ENCODE data around the gene GSK3B.

Gene GSK3B

DNA sequence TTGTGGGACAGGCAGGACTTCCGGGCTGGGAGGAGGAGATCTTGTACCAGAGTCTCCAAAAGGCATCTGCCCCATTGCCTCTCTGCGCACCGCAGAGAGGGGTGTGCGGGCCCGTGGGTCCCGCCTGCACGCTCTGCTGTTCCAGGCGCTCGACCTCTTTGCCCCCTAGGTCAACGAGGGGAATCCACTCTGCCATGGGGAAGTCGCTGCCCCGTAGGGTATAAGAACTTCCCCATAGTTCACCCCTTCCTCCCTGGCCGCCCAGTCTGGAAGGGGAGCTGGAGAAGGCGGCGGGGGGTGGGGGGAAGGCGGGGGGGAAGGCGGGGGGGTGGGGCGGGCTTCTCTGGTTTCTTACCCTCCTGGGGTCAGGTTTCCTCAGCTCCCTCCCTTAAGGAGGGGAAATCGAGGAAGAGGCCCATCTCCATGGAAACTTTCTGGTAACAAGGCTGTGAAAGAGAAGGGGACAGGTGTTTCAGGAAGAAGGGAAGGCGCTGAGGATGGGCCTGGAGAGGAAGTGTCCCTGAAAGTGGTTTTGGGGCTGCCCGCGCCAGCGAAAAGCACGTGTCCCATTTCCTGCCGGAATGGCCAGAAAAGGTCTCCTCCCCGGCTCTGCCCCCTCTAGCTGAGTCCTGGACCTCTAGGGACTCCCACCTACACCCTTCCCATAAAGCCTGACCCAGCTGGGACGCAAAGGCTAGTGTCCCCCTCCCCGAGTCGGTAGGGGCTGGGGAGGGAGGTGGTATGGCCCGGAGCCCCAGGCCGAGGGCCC is 284.8 kb downstream of the GSK3B start:
- DNase-seq: no peak

DNA sequence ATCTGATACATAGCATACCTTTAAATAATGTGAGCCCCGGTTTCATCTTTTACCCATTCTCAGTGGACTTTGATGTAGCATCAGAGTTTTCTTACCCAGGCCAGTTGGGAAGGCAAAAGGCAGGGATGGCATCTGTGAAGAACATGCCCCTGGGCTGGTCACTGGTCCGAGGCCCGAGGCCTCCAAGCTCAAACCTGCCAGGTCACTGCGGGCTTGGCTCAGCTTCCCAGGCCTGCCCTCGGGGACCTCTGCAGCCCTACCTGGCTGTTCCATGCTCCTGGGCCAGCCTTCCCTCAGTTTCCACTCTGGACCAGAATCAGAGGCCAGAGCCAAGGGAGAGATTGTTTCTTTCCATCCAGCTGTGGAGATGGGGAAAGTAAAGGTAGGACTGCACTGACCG is 285.4 kb downstream of the GSK3B start:
- DNase-seq: no peak

DNA sequence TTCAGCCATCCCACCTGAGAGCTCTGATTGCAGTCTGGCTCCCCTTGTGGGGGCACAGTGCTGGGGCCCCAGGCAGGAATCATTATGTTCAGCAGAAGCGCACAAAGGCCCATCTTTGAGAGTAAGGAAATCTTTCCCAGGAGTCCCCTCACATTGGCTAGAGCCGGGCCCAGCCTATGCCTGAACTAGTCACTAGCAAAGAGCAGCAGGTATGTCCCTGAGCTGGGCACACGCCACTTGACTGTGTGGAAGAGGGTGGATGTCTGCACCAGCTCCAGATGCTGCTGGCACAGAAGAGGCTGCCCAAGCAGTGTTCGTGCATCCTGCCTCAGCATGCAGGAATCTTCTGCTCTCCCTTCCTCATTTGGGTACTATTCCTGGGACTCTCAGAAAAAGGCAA is 286.0 kb downstream of the GSK3B start:
- DNase-seq: no peak

DNA sequence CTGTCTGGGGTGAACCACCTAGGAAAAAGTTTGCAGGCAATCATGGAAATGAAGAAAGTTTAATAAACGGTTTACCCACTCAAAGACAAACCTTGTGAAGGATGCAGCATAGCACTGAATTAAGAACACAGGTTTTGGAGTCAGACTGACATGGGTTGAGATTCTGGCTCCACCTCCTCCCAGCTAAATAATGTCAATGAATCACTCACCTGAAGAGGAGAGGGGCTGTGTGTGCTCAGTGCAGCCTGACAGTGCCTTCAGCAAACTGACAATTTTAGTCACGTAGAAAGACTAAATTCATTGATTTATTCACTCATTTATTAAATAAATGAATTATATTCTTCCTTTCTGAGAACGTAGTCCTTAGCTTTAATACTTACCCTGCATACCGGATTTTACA is 293.4 kb downstream of the GSK3B start:
- DNase-seq: no peak

DNA sequence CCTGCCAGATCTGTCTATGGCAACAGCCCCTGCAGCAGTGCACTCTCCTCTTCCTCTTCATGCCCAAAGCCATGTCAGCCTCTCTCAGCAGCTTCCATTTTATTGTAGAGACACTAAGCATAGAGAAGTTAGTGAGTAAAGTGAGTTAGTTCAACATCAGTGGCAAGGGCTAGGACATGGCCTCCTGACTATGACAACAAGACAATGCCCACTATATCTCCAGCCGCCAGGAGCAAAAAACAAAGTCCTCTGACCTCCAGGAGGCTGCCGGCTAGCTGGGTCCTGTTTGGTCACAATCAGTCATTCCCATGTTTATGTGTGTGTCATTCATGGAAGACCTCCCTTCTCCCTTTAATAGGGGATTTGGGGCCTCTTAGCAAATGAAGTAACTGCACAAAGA is 297.5 kb downstream of the GSK3B start:
- no peak for DNase-seq

DNA sequence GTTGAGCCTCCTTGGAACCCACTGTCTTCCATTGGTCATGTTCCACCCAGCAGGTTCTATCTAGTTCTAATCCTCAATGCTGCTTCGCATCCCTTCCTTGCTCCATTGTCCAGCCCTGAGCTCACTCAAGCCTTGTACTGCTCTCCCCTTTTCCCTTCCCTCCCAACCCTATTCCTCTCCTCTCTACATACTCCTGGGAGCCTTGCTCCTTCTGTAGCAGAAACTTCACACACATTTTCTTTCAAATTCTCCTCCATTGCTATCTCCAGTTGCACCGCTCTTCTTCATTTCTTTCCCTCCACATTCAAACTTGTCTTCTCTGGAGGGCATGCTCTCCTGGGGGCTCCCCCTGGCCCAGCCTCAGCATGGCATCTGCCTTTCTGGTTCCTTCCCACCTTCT is 297.9 kb downstream of the GSK3B start:
- no peak for DNase-seq

DNA sequence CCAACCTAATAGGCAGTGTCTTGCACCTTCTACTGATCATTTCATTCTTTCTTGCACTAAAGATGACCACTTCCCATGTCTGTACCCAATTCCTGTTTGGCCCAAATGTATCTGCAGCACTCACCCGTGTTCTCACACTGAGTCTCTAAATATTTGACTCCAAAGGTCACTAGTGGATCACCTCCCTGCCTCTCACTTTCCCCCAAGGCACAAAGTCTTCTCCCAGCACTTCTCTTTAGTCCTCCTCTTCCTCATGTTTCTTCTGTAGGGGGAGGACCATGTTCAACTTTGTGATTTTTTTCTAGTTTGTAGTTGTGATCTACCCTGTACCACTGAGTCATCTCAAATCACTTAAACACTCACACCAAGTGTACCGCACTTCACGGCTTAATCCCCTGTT is 298.4 kb downstream of the GSK3B start:
- DNase-seq: no peak

DNA sequence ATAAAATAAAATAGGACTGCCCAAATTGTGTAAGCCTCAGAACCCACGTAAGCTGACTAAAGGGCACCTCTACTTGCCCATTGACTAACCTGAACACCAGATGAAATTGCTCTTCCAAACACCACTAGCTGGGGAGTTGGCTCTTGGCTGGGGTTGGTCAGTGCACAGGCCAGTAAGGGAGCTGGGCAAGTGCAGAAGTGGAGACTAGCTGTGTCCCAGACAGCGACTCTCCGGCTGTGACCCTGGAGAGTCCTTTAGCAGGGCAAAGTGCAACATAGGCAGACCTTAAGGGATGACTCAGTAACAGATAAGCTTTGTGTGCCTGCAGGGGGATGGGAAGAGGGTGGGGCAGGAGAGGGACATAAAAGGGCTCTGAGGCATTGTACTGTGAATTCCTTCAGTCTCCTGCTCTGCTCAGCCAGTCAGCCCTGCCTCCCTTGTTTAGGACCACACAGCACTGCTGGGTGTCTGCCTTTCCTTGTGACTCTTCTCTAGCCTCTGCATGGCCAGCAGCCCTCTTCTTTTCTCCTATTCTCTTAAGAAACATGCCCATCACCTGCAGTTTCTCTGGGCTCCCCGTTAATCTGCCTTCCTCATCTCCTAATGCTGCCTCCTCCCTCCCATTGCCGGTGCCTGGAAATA is 299.2 kb downstream of the GSK3B start:
- no peak for DNase-seq

DNA sequence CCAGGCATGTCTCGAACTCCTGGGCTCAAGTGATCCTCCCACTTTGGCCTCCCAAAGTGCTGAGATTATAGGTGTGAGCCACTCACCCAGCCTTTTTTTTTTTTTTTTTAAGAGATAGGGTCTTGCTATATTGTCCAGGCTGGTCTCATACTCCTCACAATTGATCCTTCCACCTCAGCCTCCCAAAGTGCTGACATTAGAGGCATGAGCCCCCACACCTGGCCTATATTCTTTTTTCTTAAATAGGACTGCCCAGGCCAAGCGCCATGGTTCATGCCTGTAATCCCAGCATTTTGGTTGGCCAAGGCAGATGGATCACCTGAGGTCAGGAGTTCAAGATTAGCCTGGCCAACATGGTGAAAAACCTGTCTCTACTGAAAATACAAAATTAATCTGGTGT is 299.8 kb downstream of the GSK3B start:
- DNase-seq: no peak

DNA sequence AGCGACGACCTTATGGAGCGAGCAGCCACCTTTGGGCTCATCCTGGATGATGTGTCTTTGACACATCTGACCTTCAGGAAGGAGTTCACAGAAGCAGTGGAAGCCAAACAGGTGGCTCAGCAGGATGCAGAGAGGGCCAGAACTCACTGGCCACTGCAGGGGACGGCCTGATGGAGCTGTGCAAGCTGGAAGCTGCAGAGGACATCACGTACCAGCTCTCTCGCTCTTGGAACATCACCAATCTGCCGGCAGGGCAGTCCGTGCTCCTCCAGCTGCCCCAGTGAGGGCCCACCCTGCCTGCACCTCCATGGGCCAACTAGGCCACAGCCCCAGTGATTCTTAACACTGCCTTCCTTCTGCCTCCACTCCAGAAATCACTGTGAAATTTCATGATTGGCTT is 302.0 kb downstream of the GSK3B start:
- DNase-seq: no peak

DNA sequence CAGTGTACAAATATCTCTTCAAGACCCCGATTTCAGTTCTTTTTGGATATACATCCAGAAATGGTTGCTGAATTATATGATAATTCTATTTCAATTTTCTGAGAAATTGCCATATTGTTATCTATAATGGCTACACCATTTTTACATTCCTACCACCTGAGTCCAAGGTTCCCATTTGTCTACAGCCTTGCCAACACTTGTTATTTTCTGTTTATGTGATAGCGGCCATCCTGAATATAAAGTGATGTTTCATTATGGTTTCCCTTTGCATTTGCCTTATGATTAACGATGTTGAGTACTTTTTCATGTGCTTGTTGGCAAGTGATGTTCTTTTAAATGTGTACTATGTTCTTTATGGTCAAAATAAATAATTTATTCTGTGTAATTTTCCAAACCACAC is 303.9 kb downstream of the GSK3B start:
- no peak for DNase-seq

DNA sequence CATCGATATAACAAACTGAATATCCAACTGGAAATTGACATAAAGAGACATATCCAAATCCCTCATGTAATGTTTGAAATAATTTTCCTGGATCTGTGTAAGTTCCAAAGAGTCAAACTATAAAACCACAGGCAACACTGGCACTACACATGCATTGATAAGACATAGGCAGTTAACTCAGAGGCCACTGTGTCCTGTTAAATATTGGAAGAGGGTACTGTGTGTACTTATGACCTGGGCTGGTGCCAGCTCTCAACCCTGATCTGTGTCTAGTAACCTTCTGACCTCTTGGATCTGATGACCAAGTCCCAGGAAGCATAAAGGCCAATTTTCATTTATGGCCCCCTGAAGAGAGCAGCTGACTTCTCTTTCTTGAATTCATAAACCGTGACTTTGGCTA is 307.8 kb downstream of the GSK3B start:
- DNase-seq: no peak

DNA sequence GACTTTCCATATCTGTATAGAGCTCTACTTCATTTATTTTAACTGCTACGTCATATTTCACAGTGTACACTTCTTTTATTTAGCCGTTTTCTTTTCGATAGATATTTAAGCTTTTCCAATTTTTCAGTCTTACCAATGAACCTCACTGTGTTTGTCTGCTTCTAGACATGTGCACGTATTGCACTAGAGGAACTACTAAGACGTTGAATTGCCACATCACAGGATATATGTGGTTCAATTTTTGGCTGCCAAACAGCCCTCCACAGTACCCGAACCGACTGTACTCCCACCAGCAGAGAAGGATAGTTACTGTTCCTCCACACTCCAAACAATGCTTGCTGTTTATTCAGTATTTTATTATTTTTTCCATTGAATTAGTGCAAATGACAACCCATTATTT is 310.4 kb downstream of the GSK3B start:
- DNase-seq: no peak

DNA sequence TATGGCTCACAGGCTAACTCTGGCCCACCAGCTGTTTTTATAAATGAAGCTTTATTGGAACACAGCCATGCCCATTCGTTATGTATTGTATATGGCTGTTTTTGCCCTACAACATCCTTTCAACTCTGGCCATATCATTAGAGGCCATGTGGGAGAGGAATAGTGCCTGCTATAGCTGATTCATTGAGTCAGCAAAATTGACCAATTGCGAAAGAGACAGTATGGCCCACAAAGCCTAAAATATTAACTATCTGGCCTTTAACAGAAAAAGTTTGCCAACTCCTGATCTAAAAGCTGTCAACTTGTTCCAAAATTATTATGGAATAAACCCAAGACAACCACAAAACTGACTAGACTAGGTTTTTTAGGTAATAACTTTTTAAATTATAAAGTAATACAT is 311.0 kb downstream of the GSK3B start:
- no peak for DNase-seq

DNA sequence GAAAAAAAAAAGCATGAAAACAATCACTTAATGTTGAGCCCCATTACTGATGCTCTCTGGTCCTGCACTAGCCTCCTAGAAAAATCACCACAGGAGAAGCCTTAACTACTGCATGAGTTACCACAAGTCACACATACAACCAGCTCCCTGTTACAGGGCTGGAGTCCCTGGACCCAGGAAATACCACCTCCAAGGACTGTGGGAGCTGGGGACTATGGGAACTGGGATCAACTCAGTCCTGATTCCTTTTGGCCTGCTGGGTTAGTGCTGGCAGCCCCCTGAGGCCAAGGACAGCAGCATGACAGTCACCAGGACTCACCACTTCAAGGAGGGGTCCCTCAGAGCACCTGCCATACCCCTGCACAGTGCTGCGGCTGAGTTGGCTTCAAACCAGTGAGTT is 311.8 kb downstream of the GSK3B start:
- DNase-seq: no peak

DNA sequence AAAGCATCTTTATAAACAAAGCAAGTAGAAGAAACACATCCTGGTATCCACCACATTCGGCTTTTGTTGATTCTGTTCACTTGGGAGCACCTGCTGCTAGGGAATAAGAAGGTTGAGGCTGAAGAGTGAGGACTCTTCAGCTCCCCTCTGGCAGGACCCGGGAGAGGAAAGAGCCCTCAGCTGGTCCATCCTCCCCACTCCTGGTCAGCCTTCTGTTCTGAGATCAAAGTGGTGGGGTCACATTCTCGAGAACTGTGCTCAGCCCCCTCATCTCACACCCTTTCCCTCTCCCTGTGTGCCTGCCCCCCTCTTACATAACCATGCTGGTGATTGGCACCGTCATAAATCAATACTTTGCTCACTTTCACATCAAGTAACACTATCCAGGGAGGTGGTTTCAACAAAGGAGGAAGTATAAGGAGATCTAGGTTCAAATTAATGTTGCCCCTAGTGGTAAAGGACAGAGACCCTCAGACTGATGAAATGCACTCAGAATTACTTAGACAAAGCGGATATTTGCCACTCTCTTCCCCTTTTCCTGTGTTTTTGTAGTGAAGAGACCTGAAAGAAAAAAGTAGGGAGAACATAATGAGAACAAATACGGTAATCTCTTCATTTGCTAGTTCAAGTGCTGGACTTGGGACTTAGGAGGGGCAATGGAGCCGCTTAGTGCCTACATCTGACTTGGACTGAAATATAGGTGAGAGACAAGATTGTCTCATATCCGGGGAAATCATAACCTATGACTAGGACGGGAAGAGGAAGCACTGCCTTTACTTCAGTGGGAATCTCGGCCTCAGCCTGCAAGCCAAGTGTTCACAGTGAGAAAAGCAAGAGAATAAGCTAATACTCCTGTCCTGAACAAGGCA is 312.7 kb downstream of the GSK3B start, which contains the start of gene NR1I2:
NR1I2 (plus strand) TSS at position 772 of the 869 bp plus-strand sequence.
- no peak for DNase-seq

DNA sequence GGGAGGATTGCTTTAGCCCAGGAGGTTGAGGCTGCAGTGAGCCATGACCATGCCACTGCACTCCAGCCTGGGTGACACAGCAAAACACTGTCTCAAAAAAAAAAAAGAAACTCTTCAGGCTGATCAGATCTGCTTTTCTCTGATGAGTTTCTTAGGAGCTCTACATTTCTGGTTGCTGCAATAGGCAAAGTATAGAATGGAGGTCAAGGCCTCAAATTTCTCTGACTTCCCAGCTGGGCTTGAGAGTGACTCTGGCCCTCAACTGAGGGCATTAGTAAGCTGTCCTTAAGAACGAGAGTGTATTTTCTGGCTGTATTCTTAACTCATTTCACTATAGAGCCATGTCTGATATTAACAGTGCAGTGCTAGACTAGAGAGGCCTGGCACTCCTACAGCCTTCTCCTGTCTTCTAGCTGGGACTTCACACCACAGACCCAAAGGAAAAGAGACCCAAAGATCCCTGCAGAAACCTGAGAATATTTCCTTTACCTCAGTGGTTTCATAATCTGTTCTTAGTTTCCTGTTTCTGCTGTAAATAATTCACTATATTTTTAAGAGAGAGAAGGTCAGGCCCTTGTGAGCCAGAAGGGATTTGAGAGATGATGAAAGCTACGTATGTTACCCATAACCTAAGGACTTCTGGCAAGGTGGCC is 314.4 kb downstream of the GSK3B start:
- no peak for DNase-seq

DNA sequence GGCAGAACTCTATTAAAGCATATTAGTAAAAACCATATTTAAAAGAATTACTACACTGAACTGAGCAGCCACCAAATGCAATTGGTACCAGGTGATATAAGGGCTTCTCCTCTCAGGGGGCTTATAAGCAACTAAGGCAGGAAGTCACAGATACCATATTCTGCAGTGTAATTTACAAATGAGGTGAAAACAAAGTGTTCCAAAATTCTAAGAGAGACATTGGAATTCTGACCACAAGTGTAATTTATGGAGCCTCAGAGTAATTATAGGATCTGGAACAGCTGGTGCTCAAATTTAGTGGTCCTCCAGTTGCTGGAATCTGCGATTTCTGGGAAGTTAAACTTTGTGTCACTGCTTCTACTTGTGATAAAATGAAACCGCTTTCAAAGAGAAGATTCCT is 315.4 kb downstream of the GSK3B start:
- DNase-seq: no peak

DNA sequence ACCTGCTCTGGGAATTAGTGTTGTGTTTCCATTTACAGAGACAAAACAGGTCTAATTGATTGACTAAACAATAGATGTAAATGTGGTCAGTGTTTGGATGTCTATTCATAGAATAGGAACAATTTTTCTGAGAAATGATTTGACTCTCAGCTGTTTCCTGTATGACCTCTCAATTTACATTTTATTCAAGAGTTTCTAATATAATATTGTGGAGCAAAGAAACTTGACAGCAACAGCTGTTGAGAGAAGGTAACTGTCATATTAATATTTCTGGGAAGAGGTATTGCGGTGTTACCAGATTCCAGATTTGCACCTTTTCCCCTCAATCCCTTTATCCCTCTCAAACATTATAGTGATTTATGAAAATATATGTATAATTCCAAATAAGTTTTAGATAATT is 316.1 kb downstream of the GSK3B start:
- DNase-seq: no peak

DNA sequence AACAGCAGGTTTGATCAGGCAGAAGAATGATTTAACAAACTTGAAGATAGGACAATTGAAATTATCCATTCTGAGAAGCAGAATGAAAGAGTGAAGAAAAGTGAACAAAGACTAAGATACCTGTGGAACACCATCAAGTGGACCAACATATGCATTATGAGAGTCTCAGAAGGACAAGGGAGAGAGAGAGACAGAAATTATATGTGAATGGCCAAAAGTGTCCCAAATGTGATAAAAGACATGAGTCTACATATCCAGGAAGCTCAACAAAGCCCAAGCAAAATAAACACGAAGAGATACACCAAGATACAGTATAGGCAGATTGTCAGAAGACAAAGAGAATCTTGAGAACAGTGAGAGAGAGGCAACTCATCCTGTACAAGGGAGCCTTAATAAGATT is 317.9 kb downstream of the GSK3B start:
- DNase-seq: no peak

DNA sequence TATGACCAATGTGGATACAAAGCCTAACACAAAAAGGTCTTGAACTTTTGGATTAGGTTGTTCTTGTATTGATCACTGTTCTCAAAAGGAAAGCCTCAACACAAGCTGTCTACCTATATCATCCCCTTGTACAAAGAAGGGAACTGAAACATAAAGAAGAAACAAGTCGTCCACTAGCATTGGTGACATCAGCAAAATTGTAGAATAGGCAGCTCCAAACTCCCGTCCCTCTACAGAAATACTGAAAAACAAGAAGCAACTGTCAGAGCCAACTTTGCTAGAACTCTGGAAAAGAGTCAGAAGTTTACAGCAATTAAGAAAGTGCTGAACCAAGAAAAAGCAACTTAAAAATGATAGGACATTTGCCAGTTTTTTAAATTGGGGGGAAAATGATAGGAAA is 319.8 kb downstream of the GSK3B start:
- no peak for DNase-seq
